AG09309 (cell line): ENCODE data around the gene TNP1.

Experiments
- DNase-seq: peaks from one replicate; pipeline ENCODE4 v3.0.0-alpha.2; 2010; ENCODE audit warnings: low read depth
- H3K4me3 ChIP-seq: 2 replicates; pipeline ENCODE4 v1.5.1; 2011; ENCODE audit warnings: mild to moderate bottlenecking, low read depth, low read length, moderate library complexity; ENCODE audit not compliant: control insufficient read depth
- TF ChIP-seq, protein P1 (sequence below): IDR thresholded peaks from 2 replicates; pipeline ENCODE4 v1.5.1; 2011; ENCODE audit warnings: mild to moderate bottlenecking, low read depth, low read length, inconsistent platforms; ENCODE audit not compliant: insufficient read depth, control insufficient read depth; ENCODE audit errors: missing control alignments

TNP1 gene

DNA sequence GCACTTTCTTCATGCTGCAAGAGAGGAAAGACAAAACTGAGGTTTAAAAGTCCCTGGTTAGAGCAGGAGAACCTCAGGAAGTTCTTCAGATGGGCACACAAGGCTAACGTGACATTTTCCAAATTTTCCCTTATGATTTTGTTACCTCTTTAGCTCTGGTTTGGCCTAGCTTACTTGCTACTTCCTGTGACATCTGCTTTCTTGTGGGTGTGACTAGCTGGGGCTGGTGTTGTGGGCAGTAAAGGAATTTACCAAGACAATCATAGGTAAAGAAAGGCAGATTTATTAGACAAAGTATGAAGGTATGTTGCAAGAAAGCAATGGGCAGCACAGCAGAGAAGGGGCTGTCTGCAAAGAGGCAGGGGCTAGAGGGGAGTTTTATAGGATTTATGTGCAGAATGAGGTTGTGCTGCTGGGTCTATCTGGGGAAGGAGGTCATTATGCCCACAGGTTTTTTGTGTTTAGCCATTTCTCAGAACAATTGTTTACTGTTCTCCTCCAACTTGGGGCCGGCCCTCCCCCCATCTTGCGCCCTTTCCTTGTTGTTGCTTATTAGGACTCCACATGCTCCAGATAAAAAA lies 6.7 kb upstream of the TNP1 start:
- TF ChIP-seq, protein P1, sequence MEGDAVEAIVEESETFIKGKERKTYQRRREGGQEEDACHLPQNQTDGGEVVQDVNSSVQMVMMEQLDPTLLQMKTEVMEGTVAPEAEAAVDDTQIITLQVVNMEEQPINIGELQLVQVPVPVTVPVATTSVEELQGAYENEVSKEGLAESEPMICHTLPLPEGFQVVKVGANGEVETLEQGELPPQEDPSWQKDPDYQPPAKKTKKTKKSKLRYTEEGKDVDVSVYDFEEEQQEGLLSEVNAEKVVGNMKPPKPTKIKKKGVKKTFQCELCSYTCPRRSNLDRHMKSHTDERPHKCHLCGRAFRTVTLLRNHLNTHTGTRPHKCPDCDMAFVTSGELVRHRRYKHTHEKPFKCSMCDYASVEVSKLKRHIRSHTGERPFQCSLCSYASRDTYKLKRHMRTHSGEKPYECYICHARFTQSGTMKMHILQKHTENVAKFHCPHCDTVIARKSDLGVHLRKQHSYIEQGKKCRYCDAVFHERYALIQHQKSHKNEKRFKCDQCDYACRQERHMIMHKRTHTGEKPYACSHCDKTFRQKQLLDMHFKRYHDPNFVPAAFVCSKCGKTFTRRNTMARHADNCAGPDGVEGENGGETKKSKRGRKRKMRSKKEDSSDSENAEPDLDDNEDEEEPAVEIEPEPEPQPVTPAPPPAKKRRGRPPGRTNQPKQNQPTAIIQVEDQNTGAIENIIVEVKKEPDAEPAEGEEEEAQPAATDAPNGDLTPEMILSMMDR = no peak
- no peak for DNase-seq
- H3K4me3 ChIP-seq = no peak overlapping the region

DNA sequence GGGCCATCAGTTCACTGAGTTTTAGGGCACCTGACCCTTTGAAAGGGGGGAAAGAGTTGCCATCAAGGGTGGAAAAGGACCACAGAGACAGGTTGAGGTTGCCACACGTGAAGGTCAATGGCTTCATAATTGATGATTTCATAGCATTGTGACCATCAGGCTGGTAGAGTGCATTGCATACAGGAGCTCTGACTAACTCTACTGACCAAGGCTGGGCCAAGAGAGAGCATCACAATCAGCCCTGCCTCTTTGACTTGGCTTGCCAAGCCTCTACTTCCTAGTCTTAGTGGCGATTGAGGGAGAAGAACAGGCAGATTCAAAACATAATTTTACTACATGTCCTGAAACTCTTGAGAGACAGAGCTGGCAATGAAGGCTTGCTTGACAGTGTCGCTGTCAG lies 5.8 kb upstream of the TNP1 start:
- no peak for DNase-seq
- no peak overlapping the region for H3K4me3 ChIP-seq
- TF ChIP-seq, protein P1 = no peak

DNA sequence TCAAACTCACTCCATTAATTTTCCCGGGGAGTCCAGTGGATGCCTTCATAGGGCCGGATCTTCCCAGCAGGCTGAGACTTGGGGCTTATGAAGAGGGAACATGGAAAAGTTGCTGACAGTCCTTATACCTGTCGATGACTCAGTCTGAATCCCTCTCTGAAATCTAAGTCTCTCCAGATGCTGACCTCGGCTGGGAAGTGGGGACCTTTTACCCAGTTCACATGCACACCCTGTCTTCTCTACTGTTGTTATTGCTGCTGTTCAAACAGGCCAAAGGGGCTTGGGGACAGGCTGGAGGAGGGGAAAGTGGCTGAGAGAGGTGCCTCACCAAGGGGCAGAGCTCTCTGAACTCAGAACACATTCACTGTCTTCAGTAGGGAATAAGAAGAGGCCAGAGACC lies 4.1 kb upstream of the TNP1 start:
- no peak overlapping the region for H3K4me3 ChIP-seq
- DNase-seq = no peak
- TF ChIP-seq, protein P1 = no peak

DNA sequence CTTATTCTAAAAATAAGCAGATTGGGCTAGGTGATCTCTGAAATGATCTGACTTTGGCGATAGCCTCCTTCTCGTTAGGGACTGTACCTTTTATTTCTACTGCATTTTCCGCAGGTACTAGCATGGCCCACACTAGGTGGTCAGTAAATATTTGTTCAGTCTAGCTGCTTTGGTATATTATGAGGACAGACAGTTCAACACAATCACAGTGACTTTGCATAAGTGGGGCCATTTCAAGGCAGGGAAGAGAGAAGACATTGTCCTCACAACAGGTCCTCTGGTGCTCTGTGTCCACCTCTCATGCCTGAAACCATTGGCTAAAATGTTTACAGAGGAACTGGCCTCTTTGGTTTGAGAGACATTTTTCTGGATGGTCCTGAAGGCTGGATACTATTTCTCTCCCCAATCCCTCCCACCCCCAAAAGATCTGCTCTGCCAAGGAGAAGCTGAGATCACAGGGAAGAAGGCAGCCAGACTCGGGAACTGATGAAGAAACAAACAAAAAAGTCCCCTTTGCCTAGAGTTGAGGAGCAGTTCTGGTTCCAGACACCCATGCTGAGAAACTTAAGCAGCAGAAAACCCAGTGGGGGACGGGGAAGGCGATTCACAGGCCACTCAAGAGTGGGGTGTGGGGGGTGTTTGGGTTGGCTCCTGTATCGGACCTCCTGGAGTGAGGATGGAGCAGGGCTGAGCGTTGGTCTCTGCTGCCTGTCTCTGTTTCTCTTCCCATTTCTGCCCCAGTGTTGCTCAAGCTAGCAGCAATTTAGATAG lies 2.9 kb upstream of the TNP1 start:
- no peak for DNase-seq
- no peak overlapping the region for H3K4me3 ChIP-seq
- TF ChIP-seq, protein P1 = no peak

DNA sequence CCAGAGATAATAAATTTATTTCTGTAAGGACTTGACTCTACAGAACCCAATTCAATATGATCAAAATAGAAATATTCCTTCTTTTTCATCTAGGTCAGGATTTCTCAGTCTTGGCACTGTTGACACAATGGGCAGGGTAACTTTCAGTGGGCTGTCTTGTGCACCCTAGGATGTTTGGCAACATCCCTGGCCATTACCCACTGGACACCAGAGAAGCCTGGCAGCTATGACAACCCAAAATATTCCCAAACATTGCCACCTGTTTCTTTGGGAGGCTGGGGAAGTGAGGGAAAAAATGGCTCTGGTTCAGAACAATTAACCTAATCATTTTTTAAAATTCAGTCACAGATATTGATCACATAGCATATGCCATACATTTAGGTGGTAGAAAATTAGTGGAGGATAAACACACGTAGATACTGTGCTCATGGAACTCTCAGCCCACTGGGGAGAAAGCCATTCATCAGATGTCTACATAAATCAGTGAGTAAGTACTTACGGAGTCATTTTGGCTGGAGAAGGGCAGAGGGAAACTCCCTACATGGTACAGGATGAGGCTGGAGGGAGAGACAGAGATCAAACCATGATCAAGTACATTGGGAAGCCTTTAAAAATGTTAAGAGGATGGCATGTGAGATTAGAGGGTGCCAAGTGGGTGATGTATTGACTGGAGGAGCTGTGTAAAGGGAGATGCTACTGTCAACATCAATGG lies 718 bp upstream of the TNP1 start:
- TF ChIP-seq, protein P1 = no peak
- DNase-seq = no peak
- no peak overlapping the region for H3K4me3 ChIP-seq

DNA sequence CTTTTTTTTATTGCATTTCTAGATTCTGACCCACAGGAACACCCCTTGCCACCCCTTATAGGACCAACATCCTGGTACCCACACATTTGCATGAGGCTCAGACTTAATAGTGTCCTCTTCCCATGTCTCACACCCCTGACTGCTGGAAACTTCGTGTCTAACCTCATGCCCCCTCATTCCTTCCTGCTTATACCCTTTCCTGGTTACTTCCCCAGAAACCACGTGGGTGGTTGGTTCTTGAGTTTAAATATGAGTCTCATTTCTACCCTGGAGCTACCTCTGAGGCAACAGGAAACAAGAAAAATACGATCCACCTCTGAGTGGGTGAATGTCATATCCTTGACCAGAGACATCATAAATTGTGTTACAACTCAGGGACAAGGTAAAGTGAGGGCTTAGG lies 1.6 kb downstream of the TNP1 start:
- no peak for DNase-seq
- TF ChIP-seq, protein P1 = no peak

More for the DNA sequence above, 1.6 kb downstream of the TNP1 start:
- H3K4me3 ChIP-seq = no peak overlapping the region
